Dermis blood vessel endothelial cell (primary cell): Measurements from ENCODE around the gene TESK2. TPM values are rescaled to one million over a fixed set of nuclear protein-coding genes. Genes with fewer than 3 reads are reported as not detected.

Source experiments
- DNase-seq: peaks from one replicate; pipeline ENCODE4 v3.0.0; 2010
- total RNA-seq: library from RNA; depleted of rRNA; stranded (reverse); fragments of >200 nt; gene quantifications from 2 replicates; pipeline ENCODE4 v1.2.3, GENCODE V29; 2014

TESK2 gene
- total RNA-seq, 1 donor from 2014 or later = 7.7 TPM

- no peak for DNase-seq
Observed at GRCh38 chr1:45365051-45365450, 125.9 kb downstream of the TESK2 start.

- DNase-seq = no peak
Observed at GRCh38 chr1:45364294-45364693, 126.7 kb downstream of the TESK2 start.

GRCh38 chr1:45360981-45361380 is 130.0 kb downstream of the TESK2 start:
- DNase-seq = peak; percentile 60

GRCh38 chr1:45359882-45360513 is 131.0 kb downstream of the TESK2 start:
- DNase-seq = peak; percentile 81

- DNase-seq = no peak
Observed at GRCh38 chr1:45356186-45356585, 134.8 kb downstream of the TESK2 start.

- DNase-seq = peak; percentile 21
Observed at GRCh38 chr1:45355683-45356082, 135.3 kb downstream of the TESK2 start.

- no peak for DNase-seq
Observed at GRCh38 chr1:45354838-45355237, 136.1 kb downstream of the TESK2 start.

GRCh38 chr1:45353685-45354084 is 137.3 kb downstream of the TESK2 start:
- no peak for DNase-seq

GRCh38 chr1:45351508-45351907 is 139.5 kb downstream of the TESK2 start:
- no peak for DNase-seq

GRCh38 chr1:45348966-45349677 is 141.8 kb downstream of the TESK2 start:
- no peak for DNase-seq

- DNase-seq = no peak
Observed at GRCh38 chr1:45348609-45348965, 142.4 kb downstream of the TESK2 start.

- no peak for DNase-seq
Observed at GRCh38 chr1:45348020-45348419, 142.9 kb downstream of the TESK2 start.

- no peak for DNase-seq
Observed at GRCh38 chr1:45346473-45346872, 144.5 kb downstream of the TESK2 start.

- DNase-seq = no peak
Observed at GRCh38 chr1:45345014-45345413, 145.9 kb downstream of the TESK2 start.

GRCh38 chr1:45344499-45344898 is 146.5 kb downstream of the TESK2 start:
- DNase-seq = no peak

- DNase-seq = peak; percentile 17
Observed at GRCh38 chr1:45340816-45341466, 150.0 kb downstream of the TESK2 start.

GRCh38 chr1:45339789-45340558 is 151.0 kb downstream of the TESK2 start, which contains the start of the genes MUTYH and TOE1:
MUTYH (minus strand) TSS chr1:45340440; CDS start chr1:45334505, 5,935 bp downstream.
TOE1 (plus strand) TSS chr1:45340170; CDS start chr1:45340253, 83 bp downstream.
- peak; percentile 94 for DNase-seq

- no peak for DNase-seq
Observed at GRCh38 chr1:45337630-45338325, 153.2 kb downstream of the TESK2 start.

- DNase-seq = no peak
Observed at GRCh38 chr1:45335855-45336324, 155.1 kb downstream of the TESK2 start.

GRCh38 chr1:45334308-45335245 is 156.4 kb downstream of the TESK2 start:
- DNase-seq = peak; percentile 77

GRCh38 chr1:45332346-45332720 is 158.6 kb downstream of the TESK2 start:
- no peak for DNase-seq
